GM23248 (cell line): ENCODE measurements around the gene FERMT2. TPM values are rescaled to one million over a fixed set of nuclear protein-coding genes. Genes with fewer than 3 reads are reported as not detected.

ENCODE experiments used
- DNase-seq: peaks from one replicate; pipeline ENCODE4 v3.0.0-alpha.2; 2015
- H2AFZ ChIP-seq: fragments of 200-600 bp; sonication (generic); 2 replicates; pipeline ENCODE4 v1.6.1; 2016; ENCODE audit warnings: antibody characterized with exemption
- H3F3A ChIP-seq: fragments of 200-600 bp; sonication (generic); 2 replicates; pipeline ENCODE4 v1.6.1; 2016; ENCODE audit warnings: mild to moderate bottlenecking, antibody characterized with exemption, mixed run types; ENCODE audit not compliant: insufficient read depth
- H3K27ac ChIP-seq: fragments of 200-600 bp; sonication (generic); 2 replicates; pipeline ENCODE4 v1.5.1; 2016; ENCODE audit warnings: mild to moderate bottlenecking
- H3K27me3 ChIP-seq: fragments of 200-600 bp; sonication (generic); replicated peaks from 2 replicates; pipeline ENCODE4 v1.6.1; 2016; ENCODE audit warnings: mild to moderate bottlenecking; ENCODE audit not compliant: insufficient read depth
- H3K36me3 ChIP-seq: fragments of 200-600 bp; sonication (generic); 2 replicates; pipeline ENCODE4 v1.6.1; 2016; ENCODE audit warnings: low read depth, mild to moderate bottlenecking
- H3K4me1 ChIP-seq: fragments of 200-600 bp; sonication (generic); 2 replicates; pipeline ENCODE4 v1.6.1; 2016; ENCODE audit warnings: mild to moderate bottlenecking; ENCODE audit not compliant: insufficient read depth
- H3K4me2 ChIP-seq: fragments of 200-600 bp; sonication (generic); one replicate; pipeline ENCODE4 v1.6.1; 2016; ENCODE audit warnings: mild to moderate bottlenecking; ENCODE audit not compliant: unreplicated experiment
- H3K4me3 ChIP-seq: fragments of 200-600 bp; sonication (generic); 2 replicates; pipeline ENCODE4 v1.5.1; 2016; ENCODE audit warnings: mild to moderate bottlenecking
- H3K79me2 ChIP-seq: fragments of 200-600 bp; sonication (generic); 2 replicates; pipeline ENCODE4 v1.6.1; 2016; ENCODE audit warnings: mild to moderate bottlenecking; ENCODE audit not compliant: insufficient read depth
- H3K9ac ChIP-seq: fragments of 200-600 bp; sonication (generic); 2 replicates; pipeline ENCODE4 v1.6.1; 2016; ENCODE audit warnings: mild to moderate bottlenecking
- H3K9me2 ChIP-seq: fragments of 200-600 bp; sonication (generic); 2 replicates; pipeline ENCODE4 v1.6.1; 2016; ENCODE audit warnings: mixed run types, mild to moderate bottlenecking, moderate library complexity; ENCODE audit not compliant: insufficient read depth
- H3K9me3 ChIP-seq: fragments of 200-600 bp; sonication (generic); one replicate; pipeline ENCODE4 v1.6.1; 2017; ENCODE audit warnings: low read depth
- H4K20me1 ChIP-seq: fragments of 200-600 bp; sonication (generic); 2 replicates; pipeline ENCODE4 v1.6.0; 2016; ENCODE audit not compliant: insufficient read depth
- EZH2 ChIP-seq: fragments of 200-600 bp; sonication (generic); IDR thresholded peaks from 2 replicates; pipeline ENCODE4 v1.6.1; 2018; ENCODE audit warnings: antibody characterized with exemption, mild to moderate bottlenecking; ENCODE audit not compliant: insufficient read depth, poor library complexity, severe bottlenecking
- EZH2phosphoT487 ChIP-seq: fragments of 200-600 bp; sonication (generic); IDR thresholded peaks from 2 replicates; pipeline ENCODE4 v1.6.1; 2018; ENCODE audit warnings: antibody characterized with exemption, moderate library complexity, mild to moderate bottlenecking, low read depth; ENCODE audit not compliant: insufficient read depth
- WGBS, 2 experiments: methylation state at CpG; one replicate each; pipeline ENCODE4 v1.1.6; 2015 to 2017; ENCODE audit warnings: low lambda C conversion rate in 2 of 2, low coverage in 1 of 2; ENCODE audit errors: missing lambda C conversion rate in 2 of 2; 5-methylcytosine and 5-hydroxymethylcytosine counted together
- in situ Hi-C: fragments of 300-500 bp; cut with MboI; formaldehyde crosslinking; loops from 2 replicates; pipeline ENCODE4 v1.15.0; 2020
- polyA plus RNA-seq: library from polyadenylated mRNA; unstranded; fragments of >200 nt; fragmentation: Nextera tagmentation; extraction: Ambion mirVana; gene quantifications from 2 replicates; pipeline ENCODE4 v1.2.1, GENCODE V29; 2016
- total RNA-seq: library from RNA; depleted of rRNA; stranded (reverse); fragments of >200 nt; shearing (Covaris generic); gene quantifications from 2 replicates; pipeline ENCODE4 v1.2.3, GENCODE V29; 2014; rRNA removed

The FERMT2 gene
- total and polyA plus RNA-seq, 2 experiments from 2014 or later: 124 to 217 TPM

GRCh38 chr14:52821805-52822250 lies 129.0 kb downstream of the FERMT2 start:
- WGBS, 2 experiments: 90% methylated on average over 7 of the region's 7 CpGs
- H3K27me3 ChIP-seq: no peaks in the 10 kb centered on the region
- in situ Hi-C loops: loop anchor here (25.0 kb wide), 1 partner anchor 490 kb away; no protein-coding TSS in a partner anchor
- no peaks in the 10 kb centered on the region for H3K9me3 ChIP-seq
- peaks cover 13% of the 10 kb centered on the region for H3K4me1 ChIP-seq
- DNase-seq: no peak
- H3K4me2 ChIP-seq: no peak overlapping the region
- no peaks in the 10 kb centered on the region for H3K36me3 ChIP-seq
- H4K20me1 ChIP-seq: no peaks in the 10 kb centered on the region
- H3F3A ChIP-seq: no peaks in the 10 kb centered on the region
- H3K9me2 ChIP-seq: no peaks in the 10 kb centered on the region
- H3K9ac ChIP-seq: no peak overlapping the region
- no peaks in the 10 kb centered on the region for H3K79me2 ChIP-seq
- TF ChIP-seq EZH2phosphoT487: no peak
- TF ChIP-seq EZH2: no peak
- H2AFZ ChIP-seq: no peak overlapping the region
- H3K4me3 ChIP-seq: no peak overlapping the region
- no peak overlapping the region for H3K27ac ChIP-seq

GRCh38 chr14:52808101-52808500 lies 142.7 kb downstream of the FERMT2 start:
- 100% methylated on average over 1 of the region's 1 CpG for WGBS, 2 experiments
- no peak for DNase-seq
- TF ChIP-seq EZH2phosphoT487 (no peak), EZH2 (no peak)
- peaks cover 7% of the 10 kb centered on the region for H3F3A ChIP-seq
- peaks cover 8% of the 10 kb centered on the region for H3K4me1 ChIP-seq
- in situ Hi-C loops: loop anchor here (25.0 kb wide), 1 partner anchor 504 kb away; no protein-coding TSS in a partner anchor
- H3K9me3 ChIP-seq: no peaks in the 10 kb centered on the region
- no peaks in the 10 kb centered on the region for H3K79me2 ChIP-seq
- H3K4me3 ChIP-seq: no peak overlapping the region
- H4K20me1 ChIP-seq: no peaks in the 10 kb centered on the region
- no peak overlapping the region for H3K9ac ChIP-seq
- no peak overlapping the region for H3K4me2 ChIP-seq
- H3K9me2 ChIP-seq: no peaks in the 10 kb centered on the region
- H3K36me3 ChIP-seq: no peaks in the 10 kb centered on the region
- H3K27ac ChIP-seq: no peak overlapping the region
- no peaks in the 10 kb centered on the region for H3K27me3 ChIP-seq
- H2AFZ ChIP-seq: no peak overlapping the region

Other genes starting within 250 kb of the FERMT2 start
- 68.3 and 108 TPM in 2 replicates for gene PSMC6, start 243.8 kb downstream of the FERMT2 start, total RNA-seq
- gene PSMC6, start 243.8 kb downstream of the FERMT2 start, polyA plus RNA-seq: 92.4 and 98.8 TPM in 2 replicates
- 19.3 and 20.1 TPM in 2 replicates for gene STYX, start 220.9 kb downstream of the FERMT2 start, total RNA-seq
- 21.7 and 23.0 TPM in 2 replicates for gene STYX, start 220.9 kb downstream of the FERMT2 start, polyA plus RNA-seq
- 58.9 and 64.1 TPM in 2 replicates for gene GNPNAT1, start 159.4 kb downstream of the FERMT2 start, total RNA-seq
- 59.6 and 64.5 TPM in 2 replicates for gene GNPNAT1, start 159.4 kb downstream of the FERMT2 start, polyA plus RNA-seq
- gene DDHD1, start 202.3 kb upstream of the FERMT2 start, total RNA-seq: 15.8 and 16.8 TPM in 2 replicates
- gene DDHD1, start 202.3 kb upstream of the FERMT2 start, polyA plus RNA-seq: 8.6 and 10.5 TPM in 2 replicates